NCI-H345 treated with DMSO at 0.1 percent for 48 hours (cell line): ENCODE data around the gene CCDC73.
"Not testable (repeated sequence)": the region's sequence is repeated elsewhere in the genome, so short reads cannot be mapped to it uniquely, and the experiment has no call there.

Experiments used
- DNase-seq: peaks from one replicate; lab custom pipeline; 2025; ENCODE audit not compliant: unreplicated experiment; lab: John Stamatoyannopoulos, UW

The CCDC73 gene

DNA sequence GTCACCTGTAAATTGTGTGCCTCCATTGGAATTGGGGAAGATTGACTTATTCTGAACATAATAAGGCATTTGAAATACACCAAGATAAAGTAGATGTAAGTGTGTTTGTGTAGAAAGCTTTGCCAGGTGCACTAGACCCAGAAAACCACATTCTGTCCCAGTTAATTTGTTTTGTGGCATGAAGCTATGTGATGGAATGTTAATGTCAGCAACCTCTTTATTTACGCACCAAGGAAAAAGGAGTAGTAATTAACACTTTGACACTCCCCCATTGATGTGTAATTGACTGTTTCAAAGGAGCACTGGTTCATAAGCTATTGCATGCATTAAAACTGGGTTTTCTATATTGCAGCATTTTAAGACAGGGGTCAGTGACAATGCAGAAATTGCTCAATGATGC is 196.5 kb downstream of the CCDC73 start:
- DNase-seq: no peak

- DNase-seq: not testable (repeated sequence)
Observed at GRCh38 chr11:32596114-32596513, 198.3 kb downstream of the CCDC73 start.

DNA sequence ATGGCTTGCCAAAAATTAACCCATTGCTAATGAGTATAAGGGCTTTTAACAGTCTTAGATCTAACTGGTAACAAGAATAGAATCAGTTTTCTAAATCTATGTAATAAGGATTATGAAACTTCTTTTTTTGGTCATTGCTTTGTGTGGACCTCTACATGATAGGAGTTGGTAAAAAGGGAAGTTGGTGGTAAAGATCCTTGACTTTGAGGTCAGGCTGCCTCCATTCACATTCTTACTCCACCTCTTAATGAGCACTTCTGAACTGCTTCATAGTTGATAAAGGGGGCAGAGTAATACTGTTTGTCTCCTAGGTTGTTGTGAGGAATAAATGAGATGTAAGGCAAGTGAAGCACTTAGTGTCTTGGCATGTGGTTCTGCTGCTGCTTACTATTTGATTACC is 200.2 kb downstream of the CCDC73 start:
- DNase-seq: no peak

- no peak for DNase-seq
Observed at GRCh38 chr11:32586576-32587190, 207.8 kb downstream of the CCDC73 start.

- no peak for DNase-seq
Observed at GRCh38 chr11:32584921-32585320, 209.5 kb downstream of the CCDC73 start.

DNA sequence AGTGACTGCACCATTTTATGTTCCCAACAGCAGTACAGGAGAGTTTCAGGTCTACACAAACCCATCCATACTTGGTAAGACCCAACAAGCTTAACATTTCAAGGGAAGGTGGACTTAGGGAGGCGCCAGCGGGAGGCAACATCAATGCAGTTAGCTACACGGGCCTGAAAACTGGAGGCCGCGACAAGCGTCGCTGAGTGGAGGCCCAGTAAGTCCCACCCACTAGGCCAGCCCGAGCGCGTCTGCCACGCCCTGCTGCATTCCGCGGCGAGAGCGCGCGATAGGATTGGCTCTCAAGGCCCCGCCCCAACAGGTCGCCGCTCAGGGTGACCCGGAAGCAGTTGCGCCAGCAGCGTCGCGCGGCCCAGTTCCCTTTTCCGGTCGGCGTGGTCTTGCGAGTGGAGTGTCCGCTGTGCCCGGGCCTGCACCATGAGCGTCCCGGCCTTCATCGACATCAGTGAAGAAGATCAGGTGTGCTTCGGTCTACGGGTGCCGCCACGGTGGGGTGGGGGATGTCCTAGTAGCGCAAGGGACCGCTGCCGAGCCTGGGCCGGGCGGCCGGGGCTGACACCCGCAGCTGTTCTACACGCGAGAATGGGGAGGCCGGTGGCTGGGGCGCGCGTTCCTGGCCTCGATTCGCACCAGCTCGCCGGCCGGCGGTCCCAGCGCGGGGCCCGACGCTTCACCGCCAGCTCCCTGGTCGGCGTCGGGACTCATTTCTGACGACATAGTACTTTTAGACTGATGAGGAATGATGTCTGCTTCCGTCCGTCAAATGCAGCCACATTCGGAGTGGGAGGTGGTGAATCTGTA is 210.8 kb downstream of the CCDC73 start, which contains the start of gene EIF3M:
EIF3M (plus strand) TSS at position 373 of the 813 bp plus-strand sequence; CDS start at position 430, 57 bp downstream.
- DNase-seq: peak; percentile 89

GRCh38 chr11:32581556-32581955 is 212.9 kb downstream of the CCDC73 start:
- no peak for DNase-seq

GRCh38 chr11:32580967-32581366 is 213.5 kb downstream of the CCDC73 start:
- DNase-seq: no peak

- DNase-seq: no peak
Observed at GRCh38 chr11:32576456-32576855, 218.0 kb downstream of the CCDC73 start.

DNA sequence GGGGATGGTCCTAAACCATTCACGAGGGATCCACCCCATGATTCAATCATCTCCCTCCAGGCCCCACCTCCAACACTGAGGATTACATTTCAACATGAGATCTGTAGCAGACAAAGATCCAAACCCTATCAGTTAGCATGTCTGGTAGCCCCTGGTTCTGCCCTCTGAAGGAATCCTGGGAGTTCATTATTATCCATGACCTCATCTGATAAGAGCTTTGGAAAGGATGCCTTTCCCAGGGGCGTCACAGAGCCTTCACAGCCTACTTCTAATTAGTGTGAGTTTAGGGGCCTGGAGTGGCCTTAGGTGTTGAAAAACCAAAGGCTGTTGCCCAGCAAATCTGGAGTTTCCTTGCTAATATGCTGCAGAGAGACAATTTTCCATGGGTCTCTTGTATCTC is 219.4 kb downstream of the CCDC73 start:
- no peak for DNase-seq

DNA sequence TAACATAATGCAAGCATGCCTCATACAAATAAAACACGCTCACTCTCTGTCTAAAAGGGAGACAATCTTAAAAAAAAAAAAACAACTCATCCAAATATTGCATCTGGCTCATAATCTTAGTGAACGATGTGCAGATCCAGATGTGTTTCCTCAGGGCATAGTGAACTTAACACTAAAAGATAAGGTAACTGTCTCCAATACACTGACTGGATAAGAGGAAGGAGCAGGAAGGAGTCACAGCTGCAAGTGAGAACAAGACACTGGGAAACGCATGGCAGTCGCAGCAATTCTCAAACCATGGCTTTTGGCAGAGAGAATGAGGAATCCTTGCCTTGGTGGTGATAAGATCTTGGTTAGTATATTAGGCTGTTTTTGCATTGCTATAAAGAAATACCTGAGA is 220.0 kb downstream of the CCDC73 start:
- no peak for DNase-seq

DNA sequence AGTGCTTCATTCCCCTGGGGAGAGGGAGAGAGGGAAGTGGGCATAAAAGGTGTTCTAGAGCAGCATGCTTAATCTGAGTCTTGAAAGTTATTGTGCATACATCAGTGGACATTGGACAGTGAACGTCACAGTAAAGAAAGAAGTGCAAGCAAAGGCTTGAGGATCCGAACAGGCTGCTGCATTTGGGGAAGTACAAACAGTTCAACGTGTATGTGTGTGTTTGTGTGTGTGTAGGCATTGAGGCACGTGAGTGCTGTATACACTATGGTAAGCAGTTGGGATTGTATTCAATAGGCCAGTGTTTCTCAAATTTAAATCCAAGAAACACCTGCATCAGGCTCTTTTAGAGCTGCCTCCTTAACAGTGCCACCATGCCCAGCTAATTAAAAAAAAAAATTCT is 221.2 kb downstream of the CCDC73 start:
- no peak for DNase-seq

GRCh38 chr11:32571039-32571438 is 223.4 kb downstream of the CCDC73 start:
- DNase-seq: no peak

- no peak for DNase-seq
Observed at GRCh38 chr11:32569313-32569881, 225.1 kb downstream of the CCDC73 start.

- no peak for DNase-seq
Observed at GRCh38 chr11:32567154-32567553, 227.3 kb downstream of the CCDC73 start.

- DNase-seq: no peak
Observed at GRCh38 chr11:32566517-32566916, 227.9 kb downstream of the CCDC73 start.

GRCh38 chr11:32563600-32563959 is 230.9 kb downstream of the CCDC73 start:
- DNase-seq: no peak

DNA sequence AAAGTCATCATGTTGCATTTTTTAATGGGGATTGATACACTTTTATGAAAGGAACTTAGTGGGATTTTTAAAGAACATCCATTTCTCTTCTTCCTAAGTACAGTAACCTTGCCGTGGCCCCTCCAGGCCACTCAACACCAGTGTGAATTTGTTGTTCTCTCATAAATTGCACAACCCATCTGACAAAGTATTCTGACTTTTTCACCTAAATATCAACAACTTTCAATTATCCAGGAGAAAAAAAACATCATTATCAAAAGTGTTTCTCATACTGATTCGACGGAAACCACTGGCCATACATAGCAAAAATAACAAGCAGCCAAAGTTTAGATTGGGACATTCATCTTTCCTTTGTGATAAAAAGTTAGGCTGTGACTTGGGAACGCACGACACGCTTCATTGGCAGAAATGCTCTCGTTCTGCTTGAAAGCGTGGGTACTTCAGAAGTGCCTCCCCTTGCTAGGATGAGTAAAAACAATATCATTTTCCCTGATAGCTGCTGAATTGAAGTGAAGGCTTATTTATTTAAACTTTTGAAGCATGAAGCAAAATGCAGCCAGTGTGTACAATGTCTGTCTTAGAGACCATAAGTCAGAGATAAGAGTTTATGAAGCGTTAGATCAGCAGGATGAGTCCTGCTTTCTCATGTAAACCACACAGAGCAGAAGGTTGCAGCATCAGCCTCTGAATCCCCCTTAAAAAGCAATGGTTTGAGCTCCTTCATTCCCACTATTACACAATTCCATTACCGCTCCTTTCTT is 231.4 kb downstream of the CCDC73 start:
- DNase-seq: no peak

- no peak for DNase-seq
Observed at GRCh38 chr11:32561835-32562234, 232.6 kb downstream of the CCDC73 start.

DNA sequence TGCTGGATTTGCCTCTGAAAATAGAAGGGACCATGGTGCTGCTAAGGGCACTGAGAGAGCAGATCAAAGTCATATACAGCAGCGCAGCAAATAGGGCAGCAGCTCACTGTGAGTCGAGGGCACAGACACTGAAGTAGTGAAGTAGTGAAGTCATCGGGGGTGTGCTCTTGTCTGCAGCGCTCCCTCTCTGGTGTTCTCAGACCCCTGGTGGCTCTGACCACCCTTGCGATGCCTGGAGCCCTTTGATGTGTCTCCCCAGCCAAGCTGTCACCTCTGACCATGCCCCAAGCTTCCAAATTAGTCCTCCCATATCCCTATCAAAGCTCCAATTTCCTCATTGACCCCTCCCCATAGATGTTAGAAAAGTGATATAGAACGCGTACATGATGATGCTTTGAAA is 238.6 kb downstream of the CCDC73 start:
- DNase-seq: no peak

DNA sequence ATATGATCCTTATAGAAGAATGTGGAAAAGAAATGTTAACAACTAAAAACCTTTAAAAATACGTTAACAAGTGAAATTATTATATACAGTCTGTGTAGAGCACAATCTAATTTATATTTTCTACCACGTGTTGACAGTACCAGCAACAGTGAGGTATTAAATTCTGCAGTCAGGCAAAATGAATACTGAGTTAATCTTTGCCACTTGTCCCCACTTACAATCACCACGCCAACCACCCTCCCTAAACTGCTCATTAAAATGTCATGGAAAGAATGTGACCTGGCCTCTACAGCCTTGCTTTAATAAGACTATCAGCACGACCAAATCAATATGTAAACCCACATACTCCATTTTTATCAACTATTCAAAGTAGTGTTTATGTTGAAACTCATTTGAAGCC is 239.4 kb downstream of the CCDC73 start:
- DNase-seq: no peak
